GM18907 (cell line): ENCODE results near the gene PUS3.
A peak's percentile ranks its signal among the peaks of the same experiment; 100 is the strongest.

Experiments used
- ATAC-seq: cut with Tn5 transposase; IDR thresholded peaks from one replicate; pipeline ENCODE4 v1.9.1; 2021; ENCODE audit warnings: mild to moderate bottlenecking, moderate library complexity; ENCODE audit not compliant: unreplicated experiment

Gene PUS3

GRCh38 chr11:125902927-125903710 is at the start of gene PUS3:
Gene PUS3, minus strand, starts transcription at chr11:125903206. Its CDS starts 6,922 bp downstream, at chr11:125896284.
- ATAC-seq = peak; percentile 92

GRCh38 chr11:125952559-125952958 is 49.6 kb upstream of the PUS3 start:
- no peak for ATAC-seq

GRCh38 chr11:125951731-125952130 is 48.7 kb upstream of the PUS3 start:
- ATAC-seq = no peak

GRCh38 chr11:125950696-125951651 is 48.0 kb upstream of the PUS3 start:
- ATAC-seq = no peak

GRCh38 chr11:125950178-125950490 is 47.1 kb upstream of the PUS3 start:
- no peak for ATAC-seq

- no peak for ATAC-seq
Observed at GRCh38 chr11:125949271-125950177, 46.5 kb upstream of the PUS3 start.

- no peak for ATAC-seq
Observed at GRCh38 chr11:125948278-125949051, 45.5 kb upstream of the PUS3 start.

- no peak for ATAC-seq
Observed at GRCh38 chr11:125947419-125948277, 44.6 kb upstream of the PUS3 start.

- ATAC-seq = no peak
Observed at GRCh38 chr11:125946712-125947418, 43.9 kb upstream of the PUS3 start.

- no peak for ATAC-seq
Observed at GRCh38 chr11:125945797-125946520, 43.0 kb upstream of the PUS3 start, which contains the start of gene VSIG10L2. Gene VSIG10L2, plus strand, starts transcription at chr11:125946044. Its CDS starts 12 bp downstream, at chr11:125946056.

GRCh38 chr11:125945011-125945796 is 42.2 kb upstream of the PUS3 start:
- ATAC-seq = no peak

- ATAC-seq = no peak
Observed at GRCh38 chr11:125944350-125945010, 41.5 kb upstream of the PUS3 start.

- ATAC-seq = no peak
Observed at GRCh38 chr11:125943661-125944349, 40.8 kb upstream of the PUS3 start.

- no peak for ATAC-seq
Observed at GRCh38 chr11:125942771-125943428, 39.9 kb upstream of the PUS3 start.
